ENCODE results near the gene GPR160. TPM values are rescaled to one million over a fixed set of nuclear protein-coding genes. Genes with fewer than 3 reads are reported as not detected.

The GPR160 gene
- total RNA-seq, 2 experiments from 2014 or later = 90.5 to 117 TPM

- CTCF ChIA-PET (ENCODE audit: unreplicated experiment) = interaction anchor here (0.6 to 1.9 kb wide), 6 partner anchors 15 to 294 kb away, joined by 3 to 6 read pairs (median 4); no protein-coding TSS in a partner anchor
- Histone ChIP-seq H3K9me3 (ENCODE audit: low read length) (no peaks in the 10 kb centered on the region), H3K79me2 (ENCODE audit: insufficient read depth, low read depth, low read length) (peaks cover 80% of the 10 kb centered on the region), H3K9me2 (ENCODE audit: insufficient read depth, low read length) (no peaks in the 10 kb centered on the region), H3K27ac (ENCODE audit: low read depth, low read length, poor library complexity, severe bottlenecking) (peak overlapping the region; percentile 98), H3K36me3 (ENCODE audit: insufficient read depth, low read length) (peaks cover 24% of the 10 kb centered on the region), H4K20me1 (ENCODE audit: insufficient read depth, low read length) (no peaks in the 10 kb centered on the region), H3K4me1 (ENCODE audit: insufficient read depth, low read length, poor library complexity, severe bottlenecking) (peaks cover 82% of the 10 kb centered on the region), H3K4me2 (ENCODE audit: low read length) (peak overlapping the region; percentile 94), H3K4me3 (ENCODE audit: low read depth, low read length, poor library complexity, severe bottlenecking) (peak overlapping the region; percentile 66), H2AFZ (ENCODE audit: low read length) (no peak overlapping the region; the same call in 1 of the 2 replicates)
- intact Hi-C loops (cut with micrococcal nuclease; ENCODE audit: unreplicated experiment) = loop anchor here (2.0 kb wide), 1 partner anchor 123 kb away; the partner anchor contains the start of gene PHC3
- BruUV-seq (replicated peaks) = no TSS peak
- POLR2A ChIA-PET = interaction anchor here (0.5 to 8.3 kb wide), 38 partner anchors 8 to 306 kb away, joined by 3 to 143 read pairs (median 4); partner anchors contain the start of genes GPR160, MYNN, PHC3 and SEC62
- DNase-seq (ENCODE audit: low spot score) = peak; percentile 75
- TF ChIP-seq, protein P1, sequence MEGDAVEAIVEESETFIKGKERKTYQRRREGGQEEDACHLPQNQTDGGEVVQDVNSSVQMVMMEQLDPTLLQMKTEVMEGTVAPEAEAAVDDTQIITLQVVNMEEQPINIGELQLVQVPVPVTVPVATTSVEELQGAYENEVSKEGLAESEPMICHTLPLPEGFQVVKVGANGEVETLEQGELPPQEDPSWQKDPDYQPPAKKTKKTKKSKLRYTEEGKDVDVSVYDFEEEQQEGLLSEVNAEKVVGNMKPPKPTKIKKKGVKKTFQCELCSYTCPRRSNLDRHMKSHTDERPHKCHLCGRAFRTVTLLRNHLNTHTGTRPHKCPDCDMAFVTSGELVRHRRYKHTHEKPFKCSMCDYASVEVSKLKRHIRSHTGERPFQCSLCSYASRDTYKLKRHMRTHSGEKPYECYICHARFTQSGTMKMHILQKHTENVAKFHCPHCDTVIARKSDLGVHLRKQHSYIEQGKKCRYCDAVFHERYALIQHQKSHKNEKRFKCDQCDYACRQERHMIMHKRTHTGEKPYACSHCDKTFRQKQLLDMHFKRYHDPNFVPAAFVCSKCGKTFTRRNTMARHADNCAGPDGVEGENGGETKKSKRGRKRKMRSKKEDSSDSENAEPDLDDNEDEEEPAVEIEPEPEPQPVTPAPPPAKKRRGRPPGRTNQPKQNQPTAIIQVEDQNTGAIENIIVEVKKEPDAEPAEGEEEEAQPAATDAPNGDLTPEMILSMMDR (conservative IDR thresholded peaks at IDR 0.05; ENCODE audit: low read length) = peak; percentile 52; the same call in 1 of the 2 replicates
- no peak for TF ChIP-seq EZH2phosphoT487 (IDR thresholded peaks at IDR 0.05; ENCODE audit: borderline replicate concordance, low read depth, low read length)
Observed at GRCh38 chr3:170058127-170058526, 20.3 kb downstream of the GPR160 start.

- no peak for TF ChIP-seq EZH2phosphoT487 (IDR thresholded peaks at IDR 0.05; ENCODE audit: borderline replicate concordance, low read depth, low read length)
- TF ChIP-seq, protein P1 (conservative IDR thresholded peaks at IDR 0.05; ENCODE audit: low read length) = no peak
- CTCF ChIA-PET (ENCODE audit: unreplicated experiment) = no interaction called here
- H3K4me3 ChIP-seq (ENCODE audit: low read depth, low read length, poor library complexity, severe bottlenecking) = peak overlapping the region; percentile 19
- intact Hi-C loops (cut with micrococcal nuclease; ENCODE audit: unreplicated experiment) = loop anchor here (2.0 kb wide), 1 partner anchor 121 kb away; the partner anchor contains the start of gene PHC3
- H3K27ac ChIP-seq (ENCODE audit: low read depth, low read length, poor library complexity, severe bottlenecking) = peak overlapping the region; percentile 98
- POLR2A ChIA-PET = interaction anchor here (0.7 to 8.3 kb wide), 9 partner anchors 9 to 130 kb away, joined by 3 to 143 read pairs (median 7); partner anchors contain the start of gene SEC62
- H3K36me3 ChIP-seq (ENCODE audit: insufficient read depth, low read length) = peaks cover 24% of the 10 kb centered on the region
- BruUV-seq (replicated peaks) = no TSS peak
- H3K9me2 ChIP-seq (ENCODE audit: insufficient read depth, low read length) = no peaks in the 10 kb centered on the region
- H3K9me3 ChIP-seq (ENCODE audit: low read length) = no peaks in the 10 kb centered on the region
- peaks cover 82% of the 10 kb centered on the region for H3K4me1 ChIP-seq (ENCODE audit: insufficient read depth, low read length, poor library complexity, severe bottlenecking)
- H3K4me2 ChIP-seq (ENCODE audit: low read length) = peak overlapping the region; percentile 94
- peaks cover 71% of the 10 kb centered on the region; the same call in 1 of the 2 replicates for H3K79me2 ChIP-seq (ENCODE audit: insufficient read depth, low read depth, low read length)
- no peak for DNase-seq (ENCODE audit: low spot score)
- H2AFZ ChIP-seq (ENCODE audit: low read length) = no peak overlapping the region
- H4K20me1 ChIP-seq (ENCODE audit: insufficient read depth, low read length) = no peaks in the 10 kb centered on the region
Observed at GRCh38 chr3:170059447-170059846, 21.7 kb downstream of the GPR160 start.

DNA sequence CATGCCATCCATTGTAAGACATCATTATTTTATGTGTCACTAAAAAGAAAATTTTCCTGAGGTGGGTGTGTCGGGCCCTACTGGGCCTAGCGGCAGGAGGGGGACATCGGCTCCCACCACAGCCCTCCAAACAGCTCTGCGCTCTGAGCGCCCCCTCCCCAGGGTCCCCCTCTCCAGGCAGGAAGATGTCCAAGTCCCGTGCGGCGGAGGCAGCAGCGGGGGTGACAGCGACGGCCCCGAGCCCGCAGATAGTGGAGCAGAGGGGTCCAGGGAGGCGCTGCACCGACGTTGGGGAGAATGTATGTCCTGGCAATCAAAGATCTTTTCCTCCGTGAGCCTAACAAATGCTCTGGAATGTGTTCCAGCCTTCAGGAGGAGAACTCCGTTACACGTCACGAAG, 24.3 kb downstream of the GPR160 start:
- CTCF ChIA-PET (ENCODE audit: unreplicated experiment) = no interaction called here
- intact Hi-C loops (cut with micrococcal nuclease; ENCODE audit: unreplicated experiment) = no loop called here
- no TSS peak for BruUV-seq (replicated peaks)
- no peaks in the 10 kb centered on the region for H3K9me2 ChIP-seq (ENCODE audit: insufficient read depth, low read length)
- POLR2A ChIA-PET = interaction anchor here (0.9 to 3.9 kb wide), 2 partner anchors 16 to 38 kb away, joined by 3 to 26 read pairs; no protein-coding TSS in a partner anchor
- H3K4me1 ChIP-seq (ENCODE audit: insufficient read depth, low read length, poor library complexity, severe bottlenecking) = peaks cover 63% of the 10 kb centered on the region
- H3K27ac ChIP-seq (ENCODE audit: low read depth, low read length, poor library complexity, severe bottlenecking) = no peak overlapping the region
- H4K20me1 ChIP-seq (ENCODE audit: insufficient read depth, low read length) = no peaks in the 10 kb centered on the region
- H3K79me2 ChIP-seq (ENCODE audit: insufficient read depth, low read depth, low read length) = peaks cover 64% of the 10 kb centered on the region; the same call in 1 of the 2 replicates
- no peak overlapping the region for H2AFZ ChIP-seq (ENCODE audit: low read length)
- H3K9me3 ChIP-seq (ENCODE audit: low read length) = no peaks in the 10 kb centered on the region
- peaks cover 45% of the 10 kb centered on the region for H3K36me3 ChIP-seq (ENCODE audit: insufficient read depth, low read length)
- no peak for DNase-seq (ENCODE audit: low spot score)
- H3K4me2 ChIP-seq (ENCODE audit: low read length) = no peak overlapping the region
- TF ChIP-seq, protein P1 (conservative IDR thresholded peaks at IDR 0.05; ENCODE audit: low read length) = no peak
- TF ChIP-seq EZH2phosphoT487 (IDR thresholded peaks at IDR 0.05; ENCODE audit: borderline replicate concordance, low read depth, low read length) = no peak
- H3K4me3 ChIP-seq (ENCODE audit: low read depth, low read length, poor library complexity, severe bottlenecking) = no peak overlapping the region
